ENCODE data around the gene AUTS2. TPM values are rescaled to one million over a fixed set of nuclear protein-coding genes. Genes with fewer than 3 reads are reported as not detected.

The AUTS2 gene
- total RNA-seq, 1 donor from 2014 or later: 1.2 TPM

- DNase-seq: no peak
Measured at GRCh38 chr7:70619130-70619529, 1020.9 kb downstream of the AUTS2 start.

- no peak for DNase-seq
Measured at GRCh38 chr7:70619659-70620058, 1021.4 kb downstream of the AUTS2 start.

- no peak for DNase-seq
Measured at GRCh38 chr7:70620333-70621055, 1022.2 kb downstream of the AUTS2 start.

- DNase-seq: no peak
Measured at GRCh38 chr7:70621954-70622600, 1023.8 kb downstream of the AUTS2 start.

GRCh38 chr7:70622936-70623335 lies 1024.7 kb downstream of the AUTS2 start:
- DNase-seq: no peak

- no peak for DNase-seq
Measured at GRCh38 chr7:70624500-70625103, 1026.3 kb downstream of the AUTS2 start.

- no peak for DNase-seq
Measured at GRCh38 chr7:70627461-70627860, 1029.2 kb downstream of the AUTS2 start.

- no peak for DNase-seq
Measured at GRCh38 chr7:70630440-70630817, 1032.2 kb downstream of the AUTS2 start.

GRCh38 chr7:70630818-70631457 lies 1032.7 kb downstream of the AUTS2 start:
- DNase-seq: no peak

GRCh38 chr7:70631718-70632117 lies 1033.4 kb downstream of the AUTS2 start:
- DNase-seq: no peak

GRCh38 chr7:70632400-70632799 lies 1034.1 kb downstream of the AUTS2 start:
- DNase-seq: no peak

GRCh38 chr7:70634071-70634470 lies 1035.8 kb downstream of the AUTS2 start:
- DNase-seq: no peak

GRCh38 chr7:70634610-70635068 lies 1036.4 kb downstream of the AUTS2 start:
- no peak for DNase-seq

- DNase-seq: no peak
Measured at GRCh38 chr7:70635633-70636032, 1037.4 kb downstream of the AUTS2 start.

GRCh38 chr7:70636169-70636568 lies 1037.9 kb downstream of the AUTS2 start:
- no peak for DNase-seq

GRCh38 chr7:70637726-70638125 lies 1039.5 kb downstream of the AUTS2 start:
- DNase-seq: no peak

GRCh38 chr7:70638158-70639107 lies 1040.2 kb downstream of the AUTS2 start:
- DNase-seq: no peak

GRCh38 chr7:70640266-70640833 lies 1042.1 kb downstream of the AUTS2 start:
- DNase-seq: no peak

- DNase-seq: no peak
Measured at GRCh38 chr7:70641882-70642281, 1043.6 kb downstream of the AUTS2 start.

- DNase-seq: no peak
Measured at GRCh38 chr7:70645279-70645678, 1047.0 kb downstream of the AUTS2 start.

- no peak for DNase-seq
Measured at GRCh38 chr7:70645876-70646351, 1047.6 kb downstream of the AUTS2 start.

Measured in dermis blood vessel endothelial cell (primary cell).